WTC11 (cell line): ENCODE results near the gene CST9.
"Not testable (repeated sequence)": the region's sequence is repeated elsewhere in the genome, so short reads cannot be mapped to it uniquely, and the experiment has no call there.

ENCODE experiments used
- ELF4 ChIP-seq: sonication (generic); formaldehyde crosslinking; IDR thresholded peaks from 2 replicates; pipeline ENCODE4 v1.8.1; 2022; ENCODE audit warnings: low read depth, mild to moderate bottlenecking, moderate library complexity, missing genetic modification reagents
- ESRRA ChIP-seq: sonication (generic); formaldehyde crosslinking; IDR thresholded peaks from 2 replicates; pipeline ENCODE4 v1.8.1; 2022; ENCODE audit warnings: mild to moderate bottlenecking, missing genetic modification reagents, borderline replicate concordance
- NFATC4 ChIP-seq: fragments of 250-450 bp; sonication (Bioruptor Pico); IDR thresholded peaks from 2 replicates; pipeline ENCODE4 v1.9.0; 2021; ENCODE audit warnings: mild to moderate bottlenecking
- NR2C2 ChIP-seq: sonication (generic); formaldehyde crosslinking; IDR thresholded peaks from 2 replicates; pipeline ENCODE4 v1.8.0; 2022; ENCODE audit warnings: mild to moderate bottlenecking, missing genetic modification reagents
- TEAD1 ChIP-seq: sonication (generic); formaldehyde crosslinking; IDR thresholded peaks from 2 replicates; pipeline ENCODE4 v1.8.0; 2022; ENCODE audit warnings: mild to moderate bottlenecking, missing genetic modification reagents
- ZNF121 ChIP-seq: sonication (generic); formaldehyde crosslinking; IDR thresholded peaks from 2 replicates; pipeline ENCODE4 v1.8.0; 2023; ENCODE audit warnings: missing genetic modification reagents
- ZNF138 ChIP-seq: sonication (generic); formaldehyde crosslinking; conservative IDR thresholded peaks from 2 replicates; pipeline ENCODE4 v1.8.1; 2022; ENCODE audit warnings: mild to moderate bottlenecking, moderate library complexity, missing genetic modification reagents
- TF ChIP-seq, protein P1 (sequence below): fragments of 200-600 bp; IDR thresholded peaks from 2 replicates; pipeline ENCODE4 v1.8.0; 2022; ENCODE audit warnings: antibody characterized with exemption
- TF ChIP-seq, protein P2 (sequence below): sonication (generic); formaldehyde crosslinking; IDR thresholded peaks from 2 replicates; pipeline ENCODE4 v1.8.0; 2023; ENCODE audit warnings: missing genetic modification reagents
- TF ChIP-seq, protein P3 (sequence below): sonication (generic); formaldehyde crosslinking; IDR thresholded peaks from 2 replicates; pipeline ENCODE4 v1.8.0; 2022; ENCODE audit warnings: mild to moderate bottlenecking, missing genetic modification reagents
- TF ChIP-seq, protein P4 (sequence below): sonication (generic); formaldehyde crosslinking; IDR thresholded peaks from 2 replicates; pipeline ENCODE4 v1.8.0; 2022; ENCODE audit warnings: mild to moderate bottlenecking, missing genetic modification reagents
- TF ChIP-seq, protein P5 (sequence below): sonication (generic); formaldehyde crosslinking; conservative IDR thresholded peaks from 2 replicates; pipeline ENCODE4 v1.8.1; 2023; ENCODE audit warnings: mild to moderate bottlenecking, low read depth, missing genetic modification reagents, moderate library complexity
- TF ChIP-seq, protein P6 (sequence below): sonication (generic); formaldehyde crosslinking; IDR thresholded peaks from 2 replicates; pipeline ENCODE4 v1.8.0; 2023; ENCODE audit warnings: mild to moderate bottlenecking, missing genetic modification reagents
- TF ChIP-seq, protein P7 (sequence below): sonication (generic); formaldehyde crosslinking; IDR thresholded peaks from 2 replicates; pipeline ENCODE4 v1.8.1; 2023; ENCODE audit warnings: mild to moderate bottlenecking, missing genetic modification reagents, moderate library complexity

DNA sequence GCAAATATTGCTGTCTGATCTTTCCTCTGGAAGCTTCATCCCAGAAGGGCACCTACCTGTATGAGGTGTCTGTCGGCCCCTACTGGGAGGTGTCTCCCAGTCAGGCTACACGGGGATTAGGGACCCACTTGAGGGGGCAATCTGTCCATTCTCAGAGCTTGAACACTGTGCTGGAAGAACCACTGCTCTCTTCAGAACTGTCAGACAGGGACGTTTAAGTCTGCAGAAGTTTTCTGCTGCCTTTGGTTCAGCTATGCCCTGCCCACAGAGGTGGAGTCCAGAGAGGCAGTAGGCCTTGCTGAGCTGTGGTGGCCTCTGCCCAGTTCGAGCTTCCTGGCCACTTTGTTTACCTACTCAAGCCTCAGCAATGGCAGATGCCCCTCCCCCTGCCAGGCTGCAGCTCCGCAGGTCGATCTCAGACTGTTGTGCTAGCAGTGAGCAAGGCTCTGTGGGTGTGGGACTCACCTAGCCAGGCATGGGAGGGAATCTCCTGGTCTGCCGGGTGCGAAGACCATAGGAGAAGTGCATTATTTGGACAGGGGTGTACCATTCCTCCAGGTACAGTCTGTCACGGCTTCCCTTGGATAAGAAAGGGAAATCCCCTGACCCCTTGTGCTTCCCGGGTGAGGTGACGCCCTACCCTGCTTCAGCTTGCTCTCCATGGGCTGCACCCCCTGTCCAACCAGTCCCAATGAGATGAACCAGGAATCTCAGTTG is 15.1 kb upstream of the CST9 start:
- TF ChIP-seq ELF4 (CRISPR knock-in tag); ESRRA (CRISPR knock-in tag); ZNF121 (CRISPR knock-in tag); NFATC4 (CRISPR knock-in tag); TEAD1; NR2C2 (CRISPR knock-in tag); ZNF138 (CRISPR knock-in tag): not testable (repeated sequence)
- TF ChIP-seq, protein P1, sequence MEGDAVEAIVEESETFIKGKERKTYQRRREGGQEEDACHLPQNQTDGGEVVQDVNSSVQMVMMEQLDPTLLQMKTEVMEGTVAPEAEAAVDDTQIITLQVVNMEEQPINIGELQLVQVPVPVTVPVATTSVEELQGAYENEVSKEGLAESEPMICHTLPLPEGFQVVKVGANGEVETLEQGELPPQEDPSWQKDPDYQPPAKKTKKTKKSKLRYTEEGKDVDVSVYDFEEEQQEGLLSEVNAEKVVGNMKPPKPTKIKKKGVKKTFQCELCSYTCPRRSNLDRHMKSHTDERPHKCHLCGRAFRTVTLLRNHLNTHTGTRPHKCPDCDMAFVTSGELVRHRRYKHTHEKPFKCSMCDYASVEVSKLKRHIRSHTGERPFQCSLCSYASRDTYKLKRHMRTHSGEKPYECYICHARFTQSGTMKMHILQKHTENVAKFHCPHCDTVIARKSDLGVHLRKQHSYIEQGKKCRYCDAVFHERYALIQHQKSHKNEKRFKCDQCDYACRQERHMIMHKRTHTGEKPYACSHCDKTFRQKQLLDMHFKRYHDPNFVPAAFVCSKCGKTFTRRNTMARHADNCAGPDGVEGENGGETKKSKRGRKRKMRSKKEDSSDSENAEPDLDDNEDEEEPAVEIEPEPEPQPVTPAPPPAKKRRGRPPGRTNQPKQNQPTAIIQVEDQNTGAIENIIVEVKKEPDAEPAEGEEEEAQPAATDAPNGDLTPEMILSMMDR, result not testable (repeated sequence)
- TF ChIP-seq, protein P2, sequence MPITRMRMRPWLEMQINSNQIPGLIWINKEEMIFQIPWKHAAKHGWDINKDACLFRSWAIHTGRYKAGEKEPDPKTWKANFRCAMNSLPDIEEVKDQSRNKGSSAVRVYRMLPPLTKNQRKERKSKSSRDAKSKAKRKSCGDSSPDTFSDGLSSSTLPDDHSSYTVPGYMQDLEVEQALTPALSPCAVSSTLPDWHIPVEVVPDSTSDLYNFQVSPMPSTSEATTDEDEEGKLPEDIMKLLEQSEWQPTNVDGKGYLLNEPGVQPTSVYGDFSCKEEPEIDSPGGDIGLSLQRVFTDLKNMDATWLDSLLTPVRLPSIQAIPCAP (CRISPR knock-in tag), result not testable (repeated sequence)
- TF ChIP-seq, protein P3, sequence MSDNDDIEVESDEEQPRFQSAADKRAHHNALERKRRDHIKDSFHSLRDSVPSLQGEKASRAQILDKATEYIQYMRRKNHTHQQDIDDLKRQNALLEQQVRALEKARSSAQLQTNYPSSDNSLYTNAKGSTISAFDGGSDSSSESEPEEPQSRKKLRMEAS, result not testable (repeated sequence)
- TF ChIP-seq, protein P4, sequence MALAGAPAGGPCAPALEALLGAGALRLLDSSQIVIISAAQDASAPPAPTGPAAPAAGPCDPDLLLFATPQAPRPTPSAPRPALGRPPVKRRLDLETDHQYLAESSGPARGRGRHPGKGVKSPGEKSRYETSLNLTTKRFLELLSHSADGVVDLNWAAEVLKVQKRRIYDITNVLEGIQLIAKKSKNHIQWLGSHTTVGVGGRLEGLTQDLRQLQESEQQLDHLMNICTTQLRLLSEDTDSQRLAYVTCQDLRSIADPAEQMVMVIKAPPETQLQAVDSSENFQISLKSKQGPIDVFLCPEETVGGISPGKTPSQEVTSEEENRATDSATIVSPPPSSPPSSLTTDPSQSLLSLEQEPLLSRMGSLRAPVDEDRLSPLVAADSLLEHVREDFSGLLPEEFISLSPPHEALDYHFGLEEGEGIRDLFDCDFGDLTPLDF (CRISPR knock-in tag), result not testable (repeated sequence)
- TF ChIP-seq, protein P5, sequence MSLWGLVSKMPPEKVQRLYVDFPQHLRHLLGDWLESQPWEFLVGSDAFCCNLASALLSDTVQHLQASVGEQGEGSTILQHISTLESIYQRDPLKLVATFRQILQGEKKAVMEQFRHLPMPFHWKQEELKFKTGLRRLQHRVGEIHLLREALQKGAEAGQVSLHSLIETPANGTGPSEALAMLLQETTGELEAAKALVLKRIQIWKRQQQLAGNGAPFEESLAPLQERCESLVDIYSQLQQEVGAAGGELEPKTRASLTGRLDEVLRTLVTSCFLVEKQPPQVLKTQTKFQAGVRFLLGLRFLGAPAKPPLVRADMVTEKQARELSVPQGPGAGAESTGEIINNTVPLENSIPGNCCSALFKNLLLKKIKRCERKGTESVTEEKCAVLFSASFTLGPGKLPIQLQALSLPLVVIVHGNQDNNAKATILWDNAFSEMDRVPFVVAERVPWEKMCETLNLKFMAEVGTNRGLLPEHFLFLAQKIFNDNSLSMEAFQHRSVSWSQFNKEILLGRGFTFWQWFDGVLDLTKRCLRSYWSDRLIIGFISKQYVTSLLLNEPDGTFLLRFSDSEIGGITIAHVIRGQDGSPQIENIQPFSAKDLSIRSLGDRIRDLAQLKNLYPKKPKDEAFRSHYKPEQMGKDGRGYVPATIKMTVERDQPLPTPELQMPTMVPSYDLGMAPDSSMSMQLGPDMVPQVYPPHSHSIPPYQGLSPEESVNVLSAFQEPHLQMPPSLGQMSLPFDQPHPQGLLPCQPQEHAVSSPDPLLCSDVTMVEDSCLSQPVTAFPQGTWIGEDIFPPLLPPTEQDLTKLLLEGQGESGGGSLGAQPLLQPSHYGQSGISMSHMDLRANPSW (CRISPR knock-in tag), result not testable (repeated sequence)
- TF ChIP-seq, protein P6, sequence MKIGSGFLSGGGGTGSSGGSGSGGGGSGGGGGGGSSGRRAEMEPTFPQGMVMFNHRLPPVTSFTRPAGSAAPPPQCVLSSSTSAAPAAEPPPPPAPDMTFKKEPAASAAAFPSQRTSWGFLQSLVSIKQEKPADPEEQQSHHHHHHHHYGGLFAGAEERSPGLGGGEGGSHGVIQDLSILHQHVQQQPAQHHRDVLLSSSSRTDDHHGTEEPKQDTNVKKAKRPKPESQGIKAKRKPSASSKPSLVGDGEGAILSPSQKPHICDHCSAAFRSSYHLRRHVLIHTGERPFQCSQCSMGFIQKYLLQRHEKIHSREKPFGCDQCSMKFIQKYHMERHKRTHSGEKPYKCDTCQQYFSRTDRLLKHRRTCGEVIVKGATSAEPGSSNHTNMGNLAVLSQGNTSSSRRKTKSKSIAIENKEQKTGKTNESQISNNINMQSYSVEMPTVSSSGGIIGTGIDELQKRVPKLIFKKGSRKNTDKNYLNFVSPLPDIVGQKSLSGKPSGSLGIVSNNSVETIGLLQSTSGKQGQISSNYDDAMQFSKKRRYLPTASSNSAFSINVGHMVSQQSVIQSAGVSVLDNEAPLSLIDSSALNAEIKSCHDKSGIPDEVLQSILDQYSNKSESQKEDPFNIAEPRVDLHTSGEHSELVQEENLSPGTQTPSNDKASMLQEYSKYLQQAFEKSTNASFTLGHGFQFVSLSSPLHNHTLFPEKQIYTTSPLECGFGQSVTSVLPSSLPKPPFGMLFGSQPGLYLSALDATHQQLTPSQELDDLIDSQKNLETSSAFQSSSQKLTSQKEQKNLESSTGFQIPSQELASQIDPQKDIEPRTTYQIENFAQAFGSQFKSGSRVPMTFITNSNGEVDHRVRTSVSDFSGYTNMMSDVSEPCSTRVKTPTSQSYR (CRISPR knock-in tag), result not testable (repeated sequence)
- TF ChIP-seq, protein P7, sequence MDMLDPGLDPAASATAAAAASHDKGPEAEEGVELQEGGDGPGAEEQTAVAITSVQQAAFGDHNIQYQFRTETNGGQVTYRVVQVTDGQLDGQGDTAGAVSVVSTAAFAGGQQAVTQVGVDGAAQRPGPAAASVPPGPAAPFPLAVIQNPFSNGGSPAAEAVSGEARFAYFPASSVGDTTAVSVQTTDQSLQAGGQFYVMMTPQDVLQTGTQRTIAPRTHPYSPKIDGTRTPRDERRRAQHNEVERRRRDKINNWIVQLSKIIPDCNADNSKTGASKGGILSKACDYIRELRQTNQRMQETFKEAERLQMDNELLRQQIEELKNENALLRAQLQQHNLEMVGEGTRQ (CRISPR knock-in tag), result not testable (repeated sequence)
